HG03045 (cell line): ENCODE measurements around the gene APPL2.
"Not testable (repeated sequence)": the region's sequence is repeated elsewhere in the genome, so short reads cannot be mapped to it uniquely, and the experiment has no call there.

Source experiments
- ATAC-seq: cut with Tn5 transposase; IDR thresholded peaks from one replicate; pipeline ENCODE4 v1.9.1; 2021; ENCODE audit warnings: mild to moderate bottlenecking, moderate library complexity; ENCODE audit not compliant: unreplicated experiment

Gene APPL2

GRCh38 chr12:105256431-105256830 is 20.5 kb upstream of the APPL2 start:
- not testable (repeated sequence) for ATAC-seq

GRCh38 chr12:105256011-105256410 is 20.0 kb upstream of the APPL2 start:
- no peak for ATAC-seq

GRCh38 chr12:105253866-105254513 is 18.0 kb upstream of the APPL2 start:
- ATAC-seq = no peak

GRCh38 chr12:105252901-105253300 is 16.9 kb upstream of the APPL2 start:
- ATAC-seq = no peak

- ATAC-seq = not testable (repeated sequence)
These were observed 9.9 kb upstream of the APPL2 start for GRCh38 chr12:105245776-105246427.

- no peak for ATAC-seq
These were observed 9.3 kb upstream of the APPL2 start for GRCh38 chr12:105245291-105245690.

- no peak for ATAC-seq
These were observed 4.3 kb upstream of the APPL2 start for GRCh38 chr12:105240228-105240627.

- ATAC-seq = no peak
These were observed 3.3 kb upstream of the APPL2 start for GRCh38 chr12:105239304-105239703.

- ATAC-seq = no peak
These were observed 1.7 kb upstream of the APPL2 start for GRCh38 chr12:105237666-105238065.

GRCh38 chr12:105235281-105235731 is 668 bp downstream of the APPL2 start:
- ATAC-seq = no peak

GRCh38 chr12:105234197-105234596 is 1.8 kb downstream of the APPL2 start:
- ATAC-seq = no peak

- no peak for ATAC-seq
These were observed 2.7 kb downstream of the APPL2 start for GRCh38 chr12:105233041-105233905.

- ATAC-seq = no peak
These were observed 4.6 kb downstream of the APPL2 start for GRCh38 chr12:105231396-105231795.

GRCh38 chr12:105229371-105229770 is 6.6 kb downstream of the APPL2 start:
- ATAC-seq = no peak

- ATAC-seq = no peak
These were observed 7.0 kb downstream of the APPL2 start for GRCh38 chr12:105228966-105229365.

- ATAC-seq = no peak
These were observed 7.5 kb downstream of the APPL2 start for GRCh38 chr12:105228494-105228893.

- no peak for ATAC-seq
These were observed 8.1 kb downstream of the APPL2 start for GRCh38 chr12:105227879-105228278.

GRCh38 chr12:105226219-105226618 is 9.8 kb downstream of the APPL2 start:
- no peak for ATAC-seq

GRCh38 chr12:105225505-105226015 is 10.4 kb downstream of the APPL2 start:
- no peak for ATAC-seq

- no peak for ATAC-seq
These were observed 11.6 kb downstream of the APPL2 start for GRCh38 chr12:105224399-105224798.

- no peak for ATAC-seq
These were observed 12.1 kb downstream of the APPL2 start for GRCh38 chr12:105223884-105224283.
